CD1c-positive myeloid dendritic cell (primary cell): ENCODE data around the gene MED31.
"Not testable (repeated sequence)": the region's sequence is repeated elsewhere in the genome, so short reads cannot be mapped to it uniquely, and the experiment has no call there.

Experiments
- DNase-seq: peaks from one replicate; pipeline ENCODE4 v3.0.0-alpha.2; 2016; ENCODE audit errors: extremely low spot score

MED31 gene

GRCh38 chr17:6626616-6627015 is 24.8 kb downstream of the MED31 start:
- DNase-seq = no peak

GRCh38 chr17:6623941-6624340 is 27.5 kb downstream of the MED31 start:
- DNase-seq = no peak

GRCh38 chr17:6611231-6611630 is 40.2 kb downstream of the MED31 start:
- no peak for DNase-seq

- no peak for DNase-seq
Observed at GRCh38 chr17:6610011-6610410, 41.4 kb downstream of the MED31 start.

GRCh38 chr17:6608321-6608720 is 43.1 kb downstream of the MED31 start:
- no peak for DNase-seq

- no peak for DNase-seq
Observed at GRCh38 chr17:6605142-6605541, 46.3 kb downstream of the MED31 start.

GRCh38 chr17:6603744-6604325 is 47.6 kb downstream of the MED31 start:
- DNase-seq = no peak

GRCh38 chr17:6602141-6602540 is 49.3 kb downstream of the MED31 start:
- DNase-seq = no peak

- DNase-seq = peak; percentile 83
Observed at GRCh38 chr17:6599364-6599763, 52.0 kb downstream of the MED31 start.

- DNase-seq = no peak
Observed at GRCh38 chr17:6597727-6598126, 53.7 kb downstream of the MED31 start.

- no peak for DNase-seq
Observed at GRCh38 chr17:6596941-6597340, 54.5 kb downstream of the MED31 start.

- no peak for DNase-seq
Observed at GRCh38 chr17:6596511-6596910, 54.9 kb downstream of the MED31 start.

GRCh38 chr17:6596081-6596480 is 55.3 kb downstream of the MED31 start:
- no peak for DNase-seq

- not testable (repeated sequence) for DNase-seq
Observed at GRCh38 chr17:6593371-6593770, 58.0 kb downstream of the MED31 start.
